Smooth muscle cell (in vitro differentiated cells): Measurements from ENCODE around the gene COL23A1. TPM values are rescaled to one million over a fixed set of nuclear protein-coding genes. Genes with fewer than 3 reads are reported as not detected.

Experiments used
- DNase-seq: peaks from one replicate; lab custom pipeline; 2025; ENCODE audit not compliant: unreplicated experiment; lab: John Stamatoyannopoulos, UW
- H2AFZ ChIP-seq: fragments of 200-600 bp; sonication (generic); 2 replicates; pipeline ENCODE4 v1.6.0; 2016; ENCODE audit warnings: antibody characterized with exemption, low read depth, mild to moderate bottlenecking
- H3F3A ChIP-seq: fragments of 200-600 bp; sonication (generic); 2 replicates; pipeline ENCODE4 v1.6.0; 2017; ENCODE audit warnings: antibody characterized with exemption, low read depth
- H3K27ac ChIP-seq: fragments of 200-600 bp; sonication (generic); 2 replicates; pipeline ENCODE4 v1.5.1; 2016; ENCODE audit warnings: low read depth, mild to moderate bottlenecking
- H3K27me3 ChIP-seq: fragments of 200-600 bp; sonication (generic); 2 replicates; pipeline ENCODE4 v1.6.1; 2016; ENCODE audit warnings: low read depth, mild to moderate bottlenecking
- H3K36me3 ChIP-seq: fragments of 200-600 bp; sonication (generic); 2 replicates; pipeline ENCODE4 v1.5.1; 2016; ENCODE audit warnings: low read depth
- H3K4me1 ChIP-seq: fragments of 200-600 bp; sonication (generic); 2 replicates; pipeline ENCODE4 v1.5.1; 2016; ENCODE audit warnings: low read depth
- H3K4me2 ChIP-seq: fragments of 200-600 bp; sonication (generic); 2 replicates; pipeline ENCODE4 v1.6.0; 2016; ENCODE audit warnings: mild to moderate bottlenecking
- H3K4me3 ChIP-seq: fragments of 200-600 bp; sonication (generic); 2 replicates; pipeline ENCODE4 v1.5.1; 2016; ENCODE audit warnings: mild to moderate bottlenecking
- H3K79me2 ChIP-seq: fragments of 200-600 bp; sonication (generic); 2 replicates; pipeline ENCODE4 v1.6.0; 2016; ENCODE audit warnings: low read depth, mild to moderate bottlenecking
- H3K9ac ChIP-seq: fragments of 200-600 bp; sonication (generic); 2 replicates; pipeline ENCODE4 v1.6.0; 2016; ENCODE audit warnings: low read depth
- H3K9me3 ChIP-seq: fragments of 200-600 bp; sonication (generic); replicated peaks from 2 replicates; pipeline ENCODE4 v1.5.1; 2016; ENCODE audit warnings: low read depth
- H4K20me1 ChIP-seq: fragments of 200-600 bp; sonication (generic); 2 replicates; pipeline ENCODE4 v1.6.0; 2016; ENCODE audit warnings: low read depth
- CTCF ChIP-seq: fragments of 200-600 bp; sonication (generic); IDR thresholded peaks from 2 replicates; pipeline ENCODE4 v1.5.1; 2017; ENCODE audit warnings: borderline replicate concordance, mild to moderate bottlenecking, antibody characterized with exemption; ENCODE audit not compliant: insufficient read depth, poor library complexity, severe bottlenecking
- WGBS: methylation state at CpG from one replicate; pipeline ENCODE4 v1.1.7; 2016; ENCODE audit warnings: low lambda C conversion rate; 5-methylcytosine and 5-hydroxymethylcytosine counted together
- polyA plus RNA-seq: library from polyadenylated mRNA; unstranded; fragments of >200 nt; fragmentation: Nextera tagmentation; extraction: Ambion mirVana; gene quantifications from 2 replicates; pipeline ENCODE4 v1.2.1, GENCODE V29; 2016
- total RNA-seq: library from RNA; depleted of rRNA; stranded (reverse); fragments of >200 nt; gene quantifications from 2 replicates; pipeline ENCODE4 v1.2.3, GENCODE V29; 2014

Gene COL23A1
- total and polyA plus RNA-seq, 2 experiments from 2014 or later: 5.3 to 27.4 TPM

GRCh38 chr5:178453224-178453623, 137.0 kb downstream of the COL23A1 start:
- Histone ChIP-seq H3K27ac (peak overlapping the region; percentile 64), H3K36me3 (no peaks in the 10 kb centered on the region), H3K4me2 (peak overlapping the region; percentile 48), H3K79me2 (no peaks in the 10 kb centered on the region), H3K9me3 (no peaks in the 10 kb centered on the region), H3F3A (no peaks in the 10 kb centered on the region), H4K20me1 (no peaks in the 10 kb centered on the region), H3K27me3 (no peaks in the 10 kb centered on the region), H2AFZ (no peak overlapping the region), H3K4me1 (no peaks in the 10 kb centered on the region), H3K9ac (no peak overlapping the region), H3K4me3 (no peak overlapping the region)
- DNase-seq: no peak
- TF ChIP-seq CTCF: no peak
- WGBS: 1% methylated on average over 4 of the region's 4 CpGs

- no peak overlapping the region for H3K4me3 ChIP-seq
- H2AFZ ChIP-seq: no peak overlapping the region
- H3K27ac ChIP-seq: no peak overlapping the region
- no peaks in the 10 kb centered on the region for H4K20me1 ChIP-seq
- no peak for TF ChIP-seq CTCF
- H3K9ac ChIP-seq: no peak overlapping the region
- peaks cover 4% of the 10 kb centered on the region for H3K79me2 ChIP-seq
- no peak for DNase-seq
- no peaks in the 10 kb centered on the region for H3K36me3 ChIP-seq
- no peaks in the 10 kb centered on the region for H3K4me1 ChIP-seq
- H3K9me3 ChIP-seq: no peaks in the 10 kb centered on the region
- no peaks in the 10 kb centered on the region for H3F3A ChIP-seq
- no peak overlapping the region for H3K4me2 ChIP-seq
- H3K27me3 ChIP-seq: no peaks in the 10 kb centered on the region
- 77% methylated on average over 19 of the region's 19 CpGs for WGBS
These were observed 139.8 kb downstream of the COL23A1 start for GRCh38 chr5:178450121-178451028.

GRCh38 chr5:178449163-178450070, 140.8 kb downstream of the COL23A1 start:
- H3K9ac ChIP-seq: no peak overlapping the region
- H2AFZ ChIP-seq: no peak overlapping the region
- no peaks in the 10 kb centered on the region for H4K20me1 ChIP-seq
- TF ChIP-seq CTCF: no peak
- DNase-seq: no peak
- H3K27me3 ChIP-seq: no peaks in the 10 kb centered on the region
- peak overlapping the region; percentile 66 for H3K4me2 ChIP-seq
- no peak overlapping the region for H3K4me3 ChIP-seq
- H3K4me1 ChIP-seq: no peaks in the 10 kb centered on the region
- H3K79me2 ChIP-seq: peaks cover 4% of the 10 kb centered on the region
- peak overlapping the region; percentile 13 for H3K27ac ChIP-seq
- H3K9me3 ChIP-seq: no peaks in the 10 kb centered on the region
- 58% methylated on average over 23 of the region's 23 CpGs for WGBS
- H3K36me3 ChIP-seq: no peaks in the 10 kb centered on the region
- no peaks in the 10 kb centered on the region for H3F3A ChIP-seq
